BE2C (cell line): Measurements from ENCODE around the gene ATG5.

ENCODE experiments used
- DNase-seq: peaks from one replicate; pipeline ENCODE4 v3.0.0-alpha.2; 2020
- H3K27me3 ChIP-seq: fragments of 250-450 bp; sonication (Bioruptor Pico); 2 replicates; pipeline ENCODE4 v1.5.1; 2020; ENCODE audit warnings: mild to moderate bottlenecking
- H3K36me3 ChIP-seq: fragments of 250-450 bp; sonication (Bioruptor Pico); 2 replicates; pipeline ENCODE4 v1.5.1; 2020; ENCODE audit warnings: mild to moderate bottlenecking
- H3K4me1 ChIP-seq: fragments of 250-450 bp; sonication (Bioruptor Pico); 2 replicates; pipeline ENCODE4 v1.5.1; 2020
- H3K4me3 ChIP-seq: 2 replicates; pipeline ENCODE4 v1.5.1; 2011; ENCODE audit warnings: low read depth, low read length
- H3K9me3 ChIP-seq: fragments of 250-450 bp; sonication (Bioruptor Pico); 2 replicates; pipeline ENCODE4 v1.5.1; 2020
- TF ChIP-seq, protein P1 (sequence below): IDR thresholded peaks from 2 replicates; pipeline ENCODE4 v1.5.1; 2012; ENCODE audit warnings: mild to moderate bottlenecking, low read depth, low read length

ATG5 gene

DNA sequence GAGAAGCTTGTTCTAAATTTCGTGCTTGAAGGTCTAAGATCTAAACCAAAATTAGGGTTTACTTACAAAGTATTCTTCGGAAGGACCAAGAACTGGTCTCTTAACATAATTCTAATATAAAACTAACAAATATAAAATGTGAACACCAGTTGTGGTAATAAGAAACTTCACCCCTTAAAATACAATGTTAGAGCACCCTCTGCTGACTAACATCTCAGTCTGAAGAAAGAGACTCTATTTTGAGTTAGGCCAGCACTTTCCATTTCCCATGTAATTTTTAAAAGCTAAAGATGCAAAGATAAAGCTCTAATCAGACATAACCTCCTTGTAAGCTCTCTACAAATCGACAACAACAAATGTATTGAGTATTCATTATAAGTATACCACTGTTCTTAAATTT is 24.6 kb downstream of the ATG5 start:
- Histone ChIP-seq H3K4me3 (no peak overlapping the region), H3K36me3 (no peaks in the 10 kb centered on the region), H3K4me1 (peaks cover 22% of the 10 kb centered on the region), H3K9me3 (no peaks in the 10 kb centered on the region), H3K27me3 (no peaks in the 10 kb centered on the region)
- TF ChIP-seq, protein P1, sequence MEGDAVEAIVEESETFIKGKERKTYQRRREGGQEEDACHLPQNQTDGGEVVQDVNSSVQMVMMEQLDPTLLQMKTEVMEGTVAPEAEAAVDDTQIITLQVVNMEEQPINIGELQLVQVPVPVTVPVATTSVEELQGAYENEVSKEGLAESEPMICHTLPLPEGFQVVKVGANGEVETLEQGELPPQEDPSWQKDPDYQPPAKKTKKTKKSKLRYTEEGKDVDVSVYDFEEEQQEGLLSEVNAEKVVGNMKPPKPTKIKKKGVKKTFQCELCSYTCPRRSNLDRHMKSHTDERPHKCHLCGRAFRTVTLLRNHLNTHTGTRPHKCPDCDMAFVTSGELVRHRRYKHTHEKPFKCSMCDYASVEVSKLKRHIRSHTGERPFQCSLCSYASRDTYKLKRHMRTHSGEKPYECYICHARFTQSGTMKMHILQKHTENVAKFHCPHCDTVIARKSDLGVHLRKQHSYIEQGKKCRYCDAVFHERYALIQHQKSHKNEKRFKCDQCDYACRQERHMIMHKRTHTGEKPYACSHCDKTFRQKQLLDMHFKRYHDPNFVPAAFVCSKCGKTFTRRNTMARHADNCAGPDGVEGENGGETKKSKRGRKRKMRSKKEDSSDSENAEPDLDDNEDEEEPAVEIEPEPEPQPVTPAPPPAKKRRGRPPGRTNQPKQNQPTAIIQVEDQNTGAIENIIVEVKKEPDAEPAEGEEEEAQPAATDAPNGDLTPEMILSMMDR, result peak; percentile 70
- no peak for DNase-seq

DNA sequence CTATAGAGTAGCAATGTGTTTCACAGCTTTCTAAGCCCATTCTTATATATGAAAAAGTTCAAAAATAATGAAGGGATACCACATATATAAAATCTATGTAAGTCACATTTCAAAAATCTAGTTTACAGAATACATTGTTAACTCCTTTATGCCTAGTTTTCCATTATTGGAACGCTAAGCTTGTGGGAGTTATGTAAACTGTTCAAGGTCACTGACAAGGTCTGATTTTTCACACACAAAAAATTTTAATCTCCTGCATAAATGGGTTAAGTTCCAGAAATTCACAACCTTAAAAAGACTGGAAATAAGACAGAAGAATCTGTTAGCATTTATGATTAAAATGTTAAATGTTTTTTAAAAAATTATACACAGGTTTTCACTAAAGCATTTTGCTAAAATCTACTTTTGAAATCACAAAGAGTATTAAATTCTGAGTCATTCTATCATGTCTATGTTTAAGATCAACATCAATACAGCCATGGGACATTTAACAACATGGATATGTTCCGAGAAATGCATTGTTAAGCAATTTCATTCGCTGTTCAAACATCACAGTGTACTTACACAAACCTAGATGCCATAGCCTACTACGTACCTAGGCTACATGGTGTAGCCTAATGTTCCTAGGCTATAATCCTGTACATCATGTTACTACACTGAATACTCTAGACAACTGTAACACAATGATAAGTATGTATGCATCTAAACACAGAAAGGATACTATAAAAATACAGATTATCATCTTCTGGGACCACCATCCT is 25.4 kb downstream of the ATG5 start:
- Histone ChIP-seq H3K36me3 (no peaks in the 10 kb centered on the region), H3K27me3 (no peaks in the 10 kb centered on the region), H3K4me1 (peaks cover 22% of the 10 kb centered on the region), H3K4me3 (no peak overlapping the region), H3K9me3 (no peaks in the 10 kb centered on the region)
- DNase-seq, result no peak
- TF ChIP-seq, protein P1, result no peak

DNA sequence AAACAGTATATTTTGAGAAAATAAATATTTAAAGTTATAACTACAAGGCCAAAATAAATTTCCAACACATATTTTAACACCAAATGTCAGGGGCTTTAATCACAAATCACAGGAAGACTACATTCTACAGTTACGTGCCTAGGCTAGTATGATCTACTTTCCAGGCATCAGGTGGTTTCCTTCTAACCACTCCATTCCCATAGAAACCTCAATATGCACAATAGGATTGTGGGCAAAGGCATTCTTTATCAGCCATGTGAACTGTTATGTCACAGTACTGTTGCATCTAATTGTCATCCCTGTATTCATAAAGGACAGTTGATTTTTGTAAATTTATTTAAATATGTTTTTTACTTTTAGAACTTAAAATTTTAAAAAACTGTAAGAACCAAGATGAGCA is 32.4 kb downstream of the ATG5 start:
- Histone ChIP-seq H3K4me3 (no peak overlapping the region), H3K27me3 (no peaks in the 10 kb centered on the region), H3K9me3 (no peaks in the 10 kb centered on the region), H3K4me1 (no peaks in the 10 kb centered on the region), H3K36me3 (peaks cover 18% of the 10 kb centered on the region)
- TF ChIP-seq, protein P1, result no peak
- no peak for DNase-seq

DNA sequence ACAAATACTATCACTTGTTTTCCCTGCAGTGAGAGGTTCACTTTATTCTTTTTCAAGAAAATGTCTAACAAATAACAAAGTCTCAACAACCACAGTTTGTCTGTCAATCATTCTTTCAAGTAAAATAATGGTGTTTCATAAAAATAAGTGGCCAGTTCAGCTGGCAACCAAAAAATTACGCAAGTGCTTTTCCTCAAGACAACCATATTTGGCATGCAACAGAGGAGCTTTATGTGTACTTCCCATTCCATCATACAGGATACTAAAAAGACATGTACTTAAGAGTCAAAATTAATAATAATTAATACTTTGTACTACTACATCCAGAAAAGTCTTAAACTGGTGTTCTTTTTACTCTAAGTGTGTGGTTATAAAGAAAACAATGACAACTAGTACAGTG is 34.6 kb downstream of the ATG5 start:
- H3K4me3 ChIP-seq, result no peak overlapping the region
- no peaks in the 10 kb centered on the region for H3K27me3 ChIP-seq
- 0 out of 2 replicates have a peak, but pooled peaks cover 4% of the 10 kb centered on the region for H3K4me1 ChIP-seq
- TF ChIP-seq, protein P1, result no peak
- H3K9me3 ChIP-seq, result no peaks in the 10 kb centered on the region
- H3K36me3 ChIP-seq, result peaks cover 18% of the 10 kb centered on the region
- DNase-seq, result no peak

DNA sequence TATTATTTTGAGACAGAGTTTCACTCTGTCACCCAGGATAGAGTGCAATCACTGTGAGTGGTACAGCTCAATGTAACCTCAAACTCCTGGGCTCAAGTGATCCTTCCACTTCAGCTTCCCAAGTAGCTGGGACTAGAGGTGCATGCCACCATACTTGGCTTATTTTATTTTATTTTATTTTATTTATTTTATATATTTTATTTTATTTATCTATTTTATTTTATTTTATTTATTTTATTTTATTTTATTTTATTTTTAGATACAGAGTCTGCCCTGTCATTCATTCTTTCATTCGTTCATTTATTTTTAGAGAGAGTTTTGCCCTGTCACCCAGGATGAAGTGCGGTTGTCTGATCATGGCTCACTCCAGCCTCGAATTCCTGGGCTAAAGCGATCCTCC is 35.5 kb downstream of the ATG5 start:
- Histone ChIP-seq H3K27me3 (no peaks in the 10 kb centered on the region), H3K9me3 (no peaks in the 10 kb centered on the region), H3K4me1 (0 out of 2 replicates have a peak, but pooled peaks cover 4% of the 10 kb centered on the region), H3K4me3 (no peak overlapping the region), H3K36me3 (peaks cover 18% of the 10 kb centered on the region)
- TF ChIP-seq, protein P1, result no peak
- DNase-seq, result no peak

DNA sequence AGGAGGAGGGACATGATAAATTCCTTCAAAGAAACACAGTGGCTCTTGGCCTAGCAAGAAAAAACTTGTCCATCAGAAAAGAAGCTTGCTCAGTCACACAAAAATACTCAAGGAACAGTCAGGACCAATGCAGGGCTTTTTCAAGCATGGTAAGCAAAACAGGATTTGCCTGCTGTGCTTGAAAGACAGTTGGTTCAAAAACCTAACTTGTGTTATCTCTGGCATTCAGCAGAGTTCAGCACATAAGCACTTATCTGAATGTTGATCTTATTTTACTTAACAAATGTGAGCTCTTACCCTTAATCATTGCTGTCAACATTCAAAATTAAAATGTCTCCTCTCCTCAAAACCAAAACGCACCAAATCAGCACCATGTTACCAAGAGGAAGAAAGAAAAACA is 38.3 kb downstream of the ATG5 start:
- TF ChIP-seq, protein P1, result no peak
- Histone ChIP-seq H3K4me1 (0 out of 2 replicates have a peak, but pooled peaks cover 4% of the 10 kb centered on the region), H3K36me3 (peaks cover 18% of the 10 kb centered on the region), H3K9me3 (no peaks in the 10 kb centered on the region), H3K4me3 (no peak overlapping the region), H3K27me3 (no peaks in the 10 kb centered on the region)
- DNase-seq, result no peak
